IPS-11a (cell line): ENCODE data around the gene NECAB2.
"Not testable (repeated sequence)": the region's sequence is repeated elsewhere in the genome, so short reads cannot be mapped to it uniquely, and the experiment has no call there.

ENCODE experiments used
- H3K4me3 ChIP-seq: one replicate; pipeline ENCODE4 v1.5.1; 2013; ENCODE audit warnings: low read depth, low read length, control low read depth

Gene NECAB2

GRCh38 chr16:83935858-83936255, 32.2 kb upstream of the NECAB2 start:
- no peak overlapping the region for H3K4me3 ChIP-seq

- no peak overlapping the region for H3K4me3 ChIP-seq
Measured at GRCh38 chr16:83936581-83937165, 31.4 kb upstream of the NECAB2 start.

GRCh38 chr16:83937267-83937666, 30.8 kb upstream of the NECAB2 start:
- H3K4me3 ChIP-seq: no peak overlapping the region

GRCh38 chr16:83937922-83938885, 29.8 kb upstream of the NECAB2 start:
- H3K4me3 ChIP-seq: no peak overlapping the region

GRCh38 chr16:83939266-83939855, 28.7 kb upstream of the NECAB2 start:
- no peak overlapping the region for H3K4me3 ChIP-seq

- no peak overlapping the region for H3K4me3 ChIP-seq
Measured at GRCh38 chr16:83940119-83940518, 27.9 kb upstream of the NECAB2 start.

- no peak overlapping the region for H3K4me3 ChIP-seq
Measured at GRCh38 chr16:83940630-83941378, 27.2 kb upstream of the NECAB2 start.

- not testable (repeated sequence) for H3K4me3 ChIP-seq
Measured at GRCh38 chr16:83941546-83941945, 26.5 kb upstream of the NECAB2 start.

- no peak overlapping the region for H3K4me3 ChIP-seq
Measured at GRCh38 chr16:83942074-83942473, 26.0 kb upstream of the NECAB2 start.

GRCh38 chr16:83942815-83943515, 25.1 kb upstream of the NECAB2 start:
- H3K4me3 ChIP-seq: no peak overlapping the region

GRCh38 chr16:83943516-83944050, 24.5 kb upstream of the NECAB2 start:
- H3K4me3 ChIP-seq: no peak overlapping the region

GRCh38 chr16:83945587-83945986, 22.5 kb upstream of the NECAB2 start:
- H3K4me3 ChIP-seq: no peak overlapping the region

GRCh38 chr16:83946154-83946780, 21.8 kb upstream of the NECAB2 start:
- no peak overlapping the region for H3K4me3 ChIP-seq

- no peak overlapping the region for H3K4me3 ChIP-seq
Measured at GRCh38 chr16:83946781-83947566, 21.1 kb upstream of the NECAB2 start.

- H3K4me3 ChIP-seq: no peak overlapping the region
Measured at GRCh38 chr16:83947642-83948234, 20.3 kb upstream of the NECAB2 start.

- no peak overlapping the region for H3K4me3 ChIP-seq
Measured at GRCh38 chr16:83948914-83949723, 18.9 kb upstream of the NECAB2 start.

- H3K4me3 ChIP-seq: no peak overlapping the region
Measured at GRCh38 chr16:83949724-83950001, 18.4 kb upstream of the NECAB2 start.

- H3K4me3 ChIP-seq: not testable (repeated sequence)
Measured at GRCh38 chr16:83950862-83951399, 17.1 kb upstream of the NECAB2 start.
